Measurements from ENCODE around the gene MTHFD1L. TPM values are rescaled to one million over a fixed set of nuclear protein-coding genes. Genes with fewer than 3 reads are reported as not detected.

MTHFD1L gene
- total and polyA plus RNA-seq, 2 of the 8 experiments (the other 6 are each of a cell fraction or from before 2014, with no cell fraction given) = 29.2 to 105 TPM

DNA sequence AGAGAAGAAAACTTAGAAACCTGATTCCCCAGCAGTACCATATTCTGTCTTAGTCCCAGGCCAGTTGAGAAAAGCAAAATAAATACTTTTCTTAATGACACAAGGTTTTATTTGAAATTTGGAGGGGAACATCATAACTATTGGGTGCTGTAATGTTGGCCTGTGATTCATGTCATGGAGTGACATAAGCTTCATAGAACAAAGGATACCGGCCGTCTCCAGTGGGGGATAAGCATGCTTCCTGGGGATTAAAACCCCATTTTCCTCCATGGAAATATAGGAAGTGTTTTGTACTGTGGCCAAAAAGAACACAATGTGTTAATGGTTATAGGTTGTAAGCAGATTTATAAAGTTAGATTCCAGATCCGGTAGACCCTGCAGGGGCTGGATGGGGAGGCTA lies 18.0 kb downstream of the MTHFD1L start:
- Histone ChIP-seq H2BK5ac (ENCODE audit: low read depth, low read length) (no peak overlapping the region), H3K79me2 (ENCODE audit: control insufficient read depth in 1 of 2, insufficient read depth in 2 of 2, low read length in 2 of 2) (peaks cover 0 to 32% of the 10 kb centered on the region in 2 experiments; a peak in 3 of 4 replicates), H3K36me3 (ENCODE audit: control insufficient read depth in 2 of 4, insufficient read depth in 4 of 4, low read length in 3 of 4) (peaks cover 13 to 59% (median 30%) of the 10 kb centered on the region in 4 experiments), H3K79me1 (ENCODE audit: low read depth, low read length) (no peaks in the 10 kb centered on the region), H2BK12ac (ENCODE audit: low read depth, low read length) (no peak overlapping the region), H3K14ac (ENCODE audit: insufficient read length) (no peak overlapping the region), H3K4ac (replicated peaks; ENCODE audit: insufficient read length, low read depth, low read length) (no peak overlapping the region), H3K4me2 (ENCODE audit: insufficient read depth in 1 of 2, low read depth in 2 of 2, low read length in 2 of 2) (no peak overlapping the region), H4K91ac (replicated peaks; ENCODE audit: insufficient read length, low read length) (no peak overlapping the region), H4K20me1 (replicated peaks in 1 of 2; ENCODE audit: control insufficient read depth in 1 of 2, insufficient read depth in 2 of 2, low read length in 2 of 2) (no peaks in the 10 kb centered on the region), H3K18ac (ENCODE audit: extremely low read depth, low read length) (no peak overlapping the region), H3K23ac (ENCODE audit: insufficient read length) (no peak overlapping the region), H3K27ac (ENCODE audit: low read depth, low read length) (no peak overlapping the region), H2BK20ac (ENCODE audit: low read length) (no peak overlapping the region), H4K5ac (ENCODE audit: insufficient read length, low read depth, low read length) (no peak overlapping the region), H3K4me3 (ENCODE audit: extremely low read depth in 1 of 4, insufficient read depth in 2 of 4, low read depth in 3 of 4, low read length in 4 of 4) (no peak overlapping the region), H3K56ac (replicated peaks; ENCODE audit: insufficient read length, low read depth, low read length) (no peak overlapping the region), H3K23me2 (ENCODE audit: low read depth, low read length) (no peaks in the 10 kb centered on the region), H2BK120ac (replicated peaks; ENCODE audit: low read depth, low read length) (no peak overlapping the region), H3K27me3 (replicated peaks in 1 of 4; ENCODE audit: control insufficient read depth in 3 of 4, extremely low read depth in 1 of 4, insufficient read depth in 3 of 4, low read length in 3 of 4) (no peaks in the 10 kb centered on the region), H3K9ac (replicated peaks in 1 of 4; ENCODE audit: extremely low read depth in 1 of 4, low read depth in 3 of 4, low read length in 3 of 4) (no peak overlapping the region), H2BK15ac (ENCODE audit: low read length) (no peak overlapping the region), H2AK5ac (ENCODE audit: low read depth, low read length) (no peak overlapping the region), H2AFZ (ENCODE audit: low read length) (no peak overlapping the region), H4K8ac (ENCODE audit: extremely low read depth, insufficient read depth, low read length) (no peak overlapping the region), H3K9me3 (ENCODE audit: insufficient read depth in 2 of 2, low read depth in 1 of 2, low read length in 1 of 2) (no peaks in the 10 kb centered on the region), H3K4me1 (replicated peaks in 1 of 4; ENCODE audit: control insufficient read depth in 3 of 4, insufficient read depth in 4 of 4, low read length in 3 of 4) (peaks cover 0 to 11% (median 4%) of the 10 kb centered on the region in 4 experiments; a peak in 5 of 7 replicates)
- CTCF ChIA-PET (ENCODE audit: partially characterized antibody) = interaction anchor here (2.7 kb wide), 1 partner anchor 8 kb away, joined by 17 read pairs; no protein-coding TSS in a partner anchor
- TF ChIP-seq SIRT6 (IDR thresholded peaks at IDR 0.05; ENCODE audit: low read length) = no peak
- TF ChIP-seq CBX5 (IDR thresholded peaks at IDR 0.05; ENCODE audit: low read depth, low read length) = no peak
- TF ChIP-seq TCF12 (IDR thresholded peaks at IDR 0.05; ENCODE audit: low read depth, low read length) = no peak
- no peak for TF ChIP-seq JUN (IDR thresholded peaks at IDR 0.05; ENCODE audit: low read depth, low read length)
- no peak for TF ChIP-seq TAF1 (IDR thresholded peaks at IDR 0.05; ENCODE audit: low read depth, low read length)
- TF ChIP-seq SUZ12 (IDR thresholded peaks at IDR 0.05; ENCODE audit: low read length) = no peak
- TF ChIP-seq SP1 (IDR thresholded peaks at IDR 0.05; ENCODE audit: low read depth, low read length) = no peak
- TF ChIP-seq BCL11A (IDR thresholded peaks at IDR 0.05; ENCODE audit: low read depth in 2 of 2, low read length in 2 of 2) = no peak
- no peak for TF ChIP-seq SIN3A (conservative IDR thresholded peaks at IDR 0.05 in 1 of 2, IDR thresholded peaks at IDR 0.05 in 1 of 2; ENCODE audit: low read depth in 1 of 2, low read length in 2 of 2)
- WGBS, 2 experiments (ENCODE audit: extremely low coverage in 1 of 2, insufficient coverage in 1 of 2, insufficient read length in 1 of 2, insufficient replicate concordance in 2 of 2, low coverage in 1 of 2, low lambda C conversion rate in 2 of 2, missing lambda C conversion rate in 1 of 2) = 98% methylated on average over 3 of the region's 3 CpGs; no CpG with 5 or more reads in 1 of the 2 experiments
- FAIRE-seq (no peak), DNase-seq (ENCODE audit: low read depth in 1 of 2, low spot score in 2 of 2) (no peak)
- POLR2A ChIA-PET (ENCODE audit: partially characterized antibody) = interaction anchor here (0.6 to 1.7 kb wide), 3 partner anchors 10 to 465 kb away, joined by 3 to 6 read pairs (median 3); no protein-coding TSS in a partner anchor

Data from H1 (cell line).